GM18951 (cell line): ENCODE results near the gene PHACTR3.
"Not testable (repeated sequence)": the region's sequence is repeated elsewhere in the genome, so short reads cannot be mapped to it uniquely, and the experiment has no call there.

ENCODE experiments used
- POLR2A ChIP-seq: IDR thresholded peaks from 4 replicates; pipeline ENCODE4 v1.6.1; 2011; ENCODE audit warnings: mild to moderate bottlenecking; ENCODE audit not compliant: insufficient read length, insufficient read depth; ENCODE audit errors: extremely low read depth
- in situ Hi-C: fragments of 300-500 bp; cut with MboI; formaldehyde crosslinking; loops from one replicate; pipeline ENCODE4 v1.12.0; 2022; ENCODE audit warnings: low sequenced_read_pairs, mixed read lengths, inconsistent platforms; ENCODE audit not compliant: unreplicated experiment

PHACTR3 gene

GRCh38 chr20:59605601-59606364 is 1.4 kb downstream of the PHACTR3 start:
- TF ChIP-seq POLR2A, result no peak
- in situ Hi-C loops, result no loop called here

GRCh38 chr20:59606566-59606965 is 2.2 kb downstream of the PHACTR3 start:
- TF ChIP-seq POLR2A, result no peak
- in situ Hi-C loops, result no loop called here

- in situ Hi-C loops, result no loop called here
- TF ChIP-seq POLR2A, result no peak
Observed at GRCh38 chr20:59608396-59608795, 4.1 kb downstream of the PHACTR3 start.

- TF ChIP-seq POLR2A, result no peak
- in situ Hi-C loops, result no loop called here
Observed at GRCh38 chr20:59608871-59609270, 4.5 kb downstream of the PHACTR3 start.

GRCh38 chr20:59611286-59611685 is 6.9 kb downstream of the PHACTR3 start:
- in situ Hi-C loops, result no loop called here
- no peak for TF ChIP-seq POLR2A

- in situ Hi-C loops, result no loop called here
- TF ChIP-seq POLR2A, result no peak
Observed at GRCh38 chr20:59613861-59614260, 9.5 kb downstream of the PHACTR3 start.

GRCh38 chr20:59614714-59615113 is 10.4 kb downstream of the PHACTR3 start:
- in situ Hi-C loops, result no loop called here
- no peak for TF ChIP-seq POLR2A

GRCh38 chr20:59616306-59616705 is 12.0 kb downstream of the PHACTR3 start:
- in situ Hi-C loops, result no loop called here
- no peak for TF ChIP-seq POLR2A

- no peak for TF ChIP-seq POLR2A
- in situ Hi-C loops, result no loop called here
Observed at GRCh38 chr20:59617221-59617620, 12.9 kb downstream of the PHACTR3 start.

GRCh38 chr20:59618131-59618530 is 13.8 kb downstream of the PHACTR3 start:
- TF ChIP-seq POLR2A, result no peak
- in situ Hi-C loops, result no loop called here

GRCh38 chr20:59618585-59618984 is 14.2 kb downstream of the PHACTR3 start:
- in situ Hi-C loops, result not testable (repeated sequence)

- in situ Hi-C loops, result no loop called here
- no peak for TF ChIP-seq POLR2A
Observed at GRCh38 chr20:59620860-59621505, 16.6 kb downstream of the PHACTR3 start.

- in situ Hi-C loops, result no loop called here
- TF ChIP-seq POLR2A, result no peak
Observed at GRCh38 chr20:59622496-59622895, 18.2 kb downstream of the PHACTR3 start.

GRCh38 chr20:59623133-59623532 is 18.8 kb downstream of the PHACTR3 start:
- in situ Hi-C loops, result no loop called here
- no peak for TF ChIP-seq POLR2A

GRCh38 chr20:59623583-59623982 is 19.2 kb downstream of the PHACTR3 start:
- no peak for TF ChIP-seq POLR2A
- in situ Hi-C loops, result no loop called here

GRCh38 chr20:59624401-59624800 is 20.1 kb downstream of the PHACTR3 start:
- in situ Hi-C loops, result no loop called here
- no peak for TF ChIP-seq POLR2A
